ENCODE measurements around the gene CDKAL1. TPM values are rescaled to one million over a fixed set of nuclear protein-coding genes. Genes with fewer than 3 reads are reported as not detected.

CDKAL1 gene
- total and polyA plus RNA-seq, 2 donors (not counting 3 experiments of a cell fraction or from before 2014, with no cell fraction given) = 6.1 to 20.5 TPM

DNA sequence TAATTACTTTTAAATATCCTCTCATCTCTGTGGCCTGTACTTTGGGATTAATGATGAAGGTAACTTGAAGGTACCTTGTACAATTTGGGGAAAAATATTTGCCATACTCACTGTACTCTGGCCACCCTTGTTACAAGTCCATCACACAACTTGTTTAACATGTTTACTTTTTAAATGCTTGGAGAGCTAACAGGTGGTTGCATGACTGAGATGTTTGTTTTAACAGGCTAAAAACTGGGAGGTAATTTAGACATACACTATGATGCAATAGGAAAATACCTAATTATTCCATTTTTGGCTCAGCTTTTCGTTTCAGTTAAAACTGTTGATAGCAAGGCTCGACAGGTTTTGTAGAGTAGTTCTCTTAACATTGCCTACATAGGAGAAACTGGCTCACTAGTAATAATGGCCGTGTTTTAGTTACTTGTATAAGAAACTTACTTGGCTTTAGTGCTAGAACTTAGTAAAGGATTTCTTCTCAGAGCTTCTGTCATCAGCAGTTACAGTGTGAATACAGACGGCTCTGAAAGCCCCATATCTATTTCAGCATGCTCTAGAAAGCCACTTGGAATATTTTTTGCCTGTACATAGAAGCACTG lies 569.5 kb downstream of the CDKAL1 start:
- no TSS peak for BruUV-seq (replicated peaks)
- Histone ChIP-seq H3K27ac (ENCODE audit: insufficient read depth, low read depth, low read length) (no peak overlapping the region), H3K36me3 (ENCODE audit: control insufficient read depth in 2 of 2, extremely low read depth in 1 of 2, insufficient read depth in 2 of 2, low read length in 2 of 2) (no peaks in the 10 kb centered on the region), H3K79me2 (ENCODE audit: control insufficient read depth, insufficient read depth, low read length) (no peaks in the 10 kb centered on the region), H3K9me3 (replicated peaks; ENCODE audit: control insufficient read depth, insufficient read depth, low read length) (no peaks in the 10 kb centered on the region), H3K4me2 (ENCODE audit: insufficient read depth, low read length) (no peak overlapping the region), H2AFZ (ENCODE audit: low read depth, low read length) (no peak overlapping the region), H3K9me1 (replicated peaks; ENCODE audit: control insufficient read depth, extremely low read depth, insufficient read depth, low read length) (no peaks in the 10 kb centered on the region), H3K4me3 (replicated peaks in 1 of 3; ENCODE audit: insufficient read depth in 1 of 3, low read depth in 1 of 3, low read length in 3 of 3) (no peak overlapping the region), H3K4me1 (ENCODE audit: control insufficient read depth, extremely low read depth, insufficient read depth, low read length) (peaks cover 3% of the 10 kb centered on the region), H3K27me3 (ENCODE audit: control insufficient read depth in 2 of 2, insufficient read depth in 2 of 2, low read length in 2 of 2) (no peaks in the 10 kb centered on the region), H3K9ac (replicated peaks; ENCODE audit: extremely low read depth, insufficient read depth, low read length) (no peak overlapping the region), H4K20me1 (replicated peaks; ENCODE audit: control insufficient read depth, extremely low read depth, insufficient read depth, low read length) (no peaks in the 10 kb centered on the region)
- CTCF ChIA-PET = interaction anchor here (1.1 kb wide), 1 partner anchor 30 kb away, joined by 3 read pairs; no protein-coding TSS in a partner anchor
- intact Hi-C loops (cut with micrococcal nuclease) = no loop called here
- TF ChIP-seq GATA2 (IDR thresholded peaks at IDR 0.05; ENCODE audit: insufficient read depth, insufficient read length, low read depth, low read length) = no peak
- TF ChIP-seq, protein P1, sequence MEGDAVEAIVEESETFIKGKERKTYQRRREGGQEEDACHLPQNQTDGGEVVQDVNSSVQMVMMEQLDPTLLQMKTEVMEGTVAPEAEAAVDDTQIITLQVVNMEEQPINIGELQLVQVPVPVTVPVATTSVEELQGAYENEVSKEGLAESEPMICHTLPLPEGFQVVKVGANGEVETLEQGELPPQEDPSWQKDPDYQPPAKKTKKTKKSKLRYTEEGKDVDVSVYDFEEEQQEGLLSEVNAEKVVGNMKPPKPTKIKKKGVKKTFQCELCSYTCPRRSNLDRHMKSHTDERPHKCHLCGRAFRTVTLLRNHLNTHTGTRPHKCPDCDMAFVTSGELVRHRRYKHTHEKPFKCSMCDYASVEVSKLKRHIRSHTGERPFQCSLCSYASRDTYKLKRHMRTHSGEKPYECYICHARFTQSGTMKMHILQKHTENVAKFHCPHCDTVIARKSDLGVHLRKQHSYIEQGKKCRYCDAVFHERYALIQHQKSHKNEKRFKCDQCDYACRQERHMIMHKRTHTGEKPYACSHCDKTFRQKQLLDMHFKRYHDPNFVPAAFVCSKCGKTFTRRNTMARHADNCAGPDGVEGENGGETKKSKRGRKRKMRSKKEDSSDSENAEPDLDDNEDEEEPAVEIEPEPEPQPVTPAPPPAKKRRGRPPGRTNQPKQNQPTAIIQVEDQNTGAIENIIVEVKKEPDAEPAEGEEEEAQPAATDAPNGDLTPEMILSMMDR (IDR thresholded peaks at IDR 0.05; ENCODE audit: extremely low read depth in 1 of 2, insufficient read depth in 1 of 2, low read depth in 1 of 2, low read length in 2 of 2) = no peak
- no peak for TF ChIP-seq FOS (IDR thresholded peaks at IDR 0.05; ENCODE audit: borderline replicate concordance, insufficient read depth, low read length)
- TF ChIP-seq POLR2A (IDR thresholded peaks at IDR 0.05; ENCODE audit: low read depth, low read length) = no peak
- no peak for TF ChIP-seq EZH2 (IDR thresholded peaks at IDR 0.05; ENCODE audit: borderline replicate concordance, low read depth, low read length, severe bottlenecking)
- TF ChIP-seq JUN (IDR thresholded peaks at IDR 0.05; ENCODE audit: borderline replicate concordance, insufficient read depth, insufficient read length, low read depth) = no peak
- no peak for TF ChIP-seq MYC (IDR thresholded peaks at IDR 0.05; ENCODE audit: low read depth, low read length)
- TF ChIP-seq POLR2AphosphoS5 (IDR thresholded peaks at IDR 0.05; ENCODE audit: insufficient read depth, low read depth, low read length) = no peak
- TF ChIP-seq, protein P2, sequence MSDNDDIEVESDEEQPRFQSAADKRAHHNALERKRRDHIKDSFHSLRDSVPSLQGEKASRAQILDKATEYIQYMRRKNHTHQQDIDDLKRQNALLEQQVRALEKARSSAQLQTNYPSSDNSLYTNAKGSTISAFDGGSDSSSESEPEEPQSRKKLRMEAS (IDR thresholded peaks at IDR 0.05; ENCODE audit: insufficient read depth, insufficient read length) = no peak
- POLR2A ChIA-PET = no interaction called here
- FAIRE-seq (no peak), DNase-seq (ENCODE audit: low read depth, low spot score) (no peak)
- dilution Hi-C loops (cut with MboI; ENCODE audit: extremely low pct_ligation_motif_present, low sequenced_read_pairs) = no loop called here
